Stimulated activated CD8-positive, alpha-beta memory T cell treated with anti-CD3 and anti-CD28 coated beads, Interleukin-7, amount 100 ng/mL, for 24 hours (primary cell): Measurements from ENCODE around the gene ARL6IP5.

Source experiments
- DNase-seq: peaks from one replicate; pipeline ENCODE4 v3.0.0-alpha.2; 2020; ENCODE audit warnings: low read depth

ARL6IP5 gene

DNA sequence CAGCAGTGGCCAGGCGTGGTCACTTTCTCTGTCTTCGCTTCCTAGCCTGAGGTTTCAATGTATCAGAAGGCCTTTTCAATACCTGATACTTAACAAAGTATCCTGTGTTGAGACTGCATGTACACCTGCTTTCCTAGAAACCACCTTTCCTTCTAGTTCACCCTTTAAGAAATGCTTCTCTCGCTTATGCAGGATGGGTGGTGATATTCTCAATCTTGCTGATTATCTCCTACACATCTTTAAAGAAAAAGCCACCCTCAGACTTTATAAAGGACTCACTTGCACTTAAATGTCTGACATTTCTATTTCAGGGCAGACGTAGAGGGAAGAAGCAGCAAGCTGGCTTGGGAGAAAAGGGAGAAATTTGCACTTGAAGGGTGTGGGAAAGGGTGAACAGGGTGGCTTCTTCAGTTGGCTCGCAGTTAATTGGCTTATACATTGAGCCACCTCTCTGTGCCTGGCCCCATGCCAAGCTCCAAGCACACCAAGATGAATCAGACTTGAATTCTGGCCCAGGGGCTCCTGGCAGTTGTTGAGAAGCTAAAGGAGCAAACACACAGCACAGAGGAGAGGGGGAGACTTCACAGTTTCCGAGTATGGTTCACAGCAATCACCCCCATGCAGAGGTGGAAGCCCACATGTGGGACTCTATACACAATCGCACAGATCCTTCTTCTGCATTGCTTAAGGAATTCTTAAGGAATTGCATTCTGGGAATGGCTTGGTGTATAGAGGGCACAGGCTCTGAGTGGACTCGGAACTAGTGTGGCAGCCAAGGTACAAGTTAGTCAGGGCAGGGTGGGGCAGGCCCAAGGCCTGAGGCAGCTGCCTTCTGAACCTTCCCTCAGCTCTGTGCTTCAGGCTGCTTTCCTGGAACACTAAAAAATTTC is 1.3 kb downstream of the ARL6IP5 start:
- DNase-seq = peak; percentile 64

DNA sequence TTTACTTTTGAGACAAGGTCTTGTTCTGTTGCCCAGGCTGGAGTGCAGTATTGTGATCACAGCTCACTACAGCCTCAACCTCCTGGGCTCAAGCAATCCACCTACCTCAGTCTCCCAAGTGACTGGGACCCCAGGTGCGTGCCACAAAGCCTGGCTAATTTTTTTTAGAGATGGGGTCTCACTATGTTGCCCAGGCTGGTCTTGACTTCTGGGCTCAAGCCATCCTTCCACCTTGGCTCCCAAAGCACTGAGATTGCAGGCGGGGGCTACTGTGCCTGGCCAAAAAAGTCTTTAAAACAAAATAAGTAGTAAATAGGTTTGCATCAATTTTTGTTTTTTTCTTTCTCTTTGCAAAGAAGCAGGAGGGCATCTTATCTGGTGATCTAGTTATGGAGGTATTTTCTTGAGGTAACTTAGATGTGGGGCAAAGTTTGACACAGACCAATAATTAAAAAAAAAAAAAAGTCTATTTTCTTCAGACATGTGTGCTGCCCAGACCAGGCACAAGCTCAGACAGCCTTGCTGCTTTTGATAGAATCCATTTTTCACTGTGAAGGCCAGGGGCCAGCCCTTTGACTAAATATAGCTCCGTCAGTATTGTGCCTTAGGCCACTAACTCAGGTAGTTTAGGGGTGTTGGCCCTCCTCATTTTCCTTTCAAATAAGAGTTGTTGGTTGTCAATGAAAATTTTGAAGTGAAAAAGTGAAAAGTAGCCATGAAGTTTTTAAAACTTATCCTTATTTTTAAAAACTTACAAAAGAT is 2.5 kb downstream of the ARL6IP5 start:
- DNase-seq = no peak

DNA sequence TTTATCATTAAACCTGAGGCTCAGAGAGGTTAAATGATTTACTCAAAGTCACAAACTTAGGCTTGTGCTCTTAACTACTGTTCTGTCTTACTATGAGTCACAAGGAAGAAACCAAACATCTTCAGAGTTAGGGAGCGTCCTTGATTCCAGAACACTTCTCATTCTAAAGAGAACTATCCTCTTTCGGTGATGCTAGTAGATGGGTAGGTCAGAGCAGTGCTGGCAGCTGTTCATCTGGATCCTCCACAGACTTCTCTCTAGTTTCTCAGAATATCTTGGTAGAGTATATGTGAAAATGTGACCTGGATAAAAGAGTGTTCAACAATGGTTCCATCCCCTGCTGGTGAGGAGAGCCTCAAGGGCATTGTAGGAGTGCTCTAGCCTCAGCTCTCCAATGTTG is 3.3 kb downstream of the ARL6IP5 start:
- DNase-seq = no peak

DNA sequence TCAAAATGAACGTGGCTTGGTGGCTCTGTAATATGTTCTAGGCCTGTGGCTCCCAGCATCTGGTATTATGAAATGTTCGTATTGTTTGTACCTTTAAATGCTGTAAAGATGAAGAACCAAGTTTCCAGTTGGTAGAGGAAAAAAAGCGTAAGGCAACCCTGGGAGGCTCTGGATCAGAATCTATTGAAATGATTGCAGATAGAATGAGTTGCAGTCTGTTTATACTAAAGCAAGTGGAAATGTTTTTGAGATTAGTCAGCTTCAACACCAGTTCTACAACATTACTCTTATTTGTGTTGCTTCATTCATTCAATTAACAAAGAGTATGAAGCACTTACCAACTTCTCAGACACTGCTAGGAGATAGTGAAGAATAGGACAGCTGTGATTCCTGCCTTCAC is 5.3 kb downstream of the ARL6IP5 start:
- DNase-seq = no peak

DNA sequence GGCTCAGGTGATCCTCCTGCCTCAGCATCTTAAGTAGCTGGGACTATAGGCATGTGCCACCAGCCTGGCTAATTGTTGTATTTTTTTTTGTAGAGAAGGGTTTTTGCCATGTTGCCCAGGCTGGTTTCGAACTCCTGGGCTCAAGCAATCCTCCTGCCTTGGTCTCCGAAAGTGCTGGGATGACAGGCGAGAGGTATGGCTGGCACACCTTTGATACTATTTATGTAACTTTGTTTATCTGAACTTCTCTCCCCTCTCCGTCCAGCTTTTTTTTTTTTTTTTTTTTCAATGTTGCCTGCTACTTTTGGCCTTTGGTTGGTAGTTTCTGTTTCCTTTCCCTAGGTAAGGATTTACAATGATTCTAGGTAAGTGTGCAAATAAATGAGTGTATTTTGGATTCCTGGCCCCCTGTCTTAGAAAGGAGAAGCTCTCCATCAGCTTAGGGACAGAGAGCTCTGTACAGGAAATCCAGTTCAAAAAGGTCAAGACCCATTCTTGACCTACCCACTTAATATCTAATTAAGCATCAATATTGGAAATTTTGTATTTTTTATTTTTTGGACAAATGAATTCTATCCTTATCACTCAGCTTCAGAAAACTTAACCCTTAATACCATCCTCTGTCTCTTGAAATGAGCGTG is 6.8 kb downstream of the ARL6IP5 start:
- no peak for DNase-seq

DNA sequence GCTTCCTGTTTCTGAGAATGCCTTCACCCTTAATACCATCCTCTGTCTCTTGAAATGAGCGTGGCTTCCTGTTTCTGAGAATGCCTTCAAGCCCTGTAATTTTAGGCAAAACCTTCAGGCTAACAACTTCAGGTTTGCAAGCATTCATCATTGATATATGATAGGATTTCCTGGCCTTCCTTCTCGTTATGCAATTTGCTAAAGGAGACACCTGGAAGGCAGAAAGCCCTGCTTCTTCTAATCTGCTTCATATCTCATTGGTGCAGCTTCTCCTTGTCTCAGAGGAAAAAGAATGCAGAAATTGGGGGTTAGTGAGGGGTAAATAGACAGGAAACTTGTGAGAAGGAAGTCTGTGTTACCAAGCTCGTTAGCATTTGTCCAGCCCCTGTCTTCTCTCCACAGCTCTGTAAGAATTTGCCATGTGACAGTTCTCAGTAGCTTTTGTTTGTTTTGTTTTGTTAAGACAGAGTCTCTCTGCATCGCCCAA is 7.3 kb downstream of the ARL6IP5 start:
- no peak for DNase-seq

DNA sequence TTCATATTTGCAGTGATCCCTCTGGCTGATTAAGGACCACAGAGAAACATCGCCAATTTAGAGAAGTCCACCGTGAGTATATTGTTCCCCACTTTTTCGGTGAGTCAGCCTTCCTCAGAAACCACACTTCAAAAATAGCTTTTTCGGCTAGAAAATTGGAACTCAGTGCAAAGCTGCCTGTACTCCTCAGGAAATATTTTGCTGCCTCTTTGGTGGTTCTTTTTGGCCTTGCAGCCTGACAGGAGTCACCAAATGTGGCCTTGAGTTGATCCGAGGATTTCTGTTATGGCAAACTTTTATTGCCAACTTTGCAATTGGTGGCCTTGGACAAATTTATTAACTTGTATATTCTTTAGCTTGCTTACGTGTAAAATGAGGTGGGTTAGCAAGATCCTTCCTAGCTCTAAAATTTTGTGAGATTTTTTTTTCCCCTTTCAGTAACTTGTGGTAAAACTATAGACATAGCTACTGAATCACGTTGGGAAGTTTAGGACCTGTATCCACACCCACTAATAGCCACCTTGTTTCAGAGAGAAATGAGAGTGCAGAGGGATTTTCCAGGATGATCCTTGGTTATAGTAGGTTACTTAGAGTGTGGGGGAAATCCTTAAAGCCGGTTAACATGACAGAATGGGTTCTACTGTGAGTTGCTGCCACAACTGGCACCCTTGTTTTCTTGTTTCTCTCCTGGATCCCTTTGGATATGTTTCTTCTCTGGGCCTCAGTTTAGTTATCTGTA is 9.9 kb downstream of the ARL6IP5 start:
- DNase-seq = no peak

DNA sequence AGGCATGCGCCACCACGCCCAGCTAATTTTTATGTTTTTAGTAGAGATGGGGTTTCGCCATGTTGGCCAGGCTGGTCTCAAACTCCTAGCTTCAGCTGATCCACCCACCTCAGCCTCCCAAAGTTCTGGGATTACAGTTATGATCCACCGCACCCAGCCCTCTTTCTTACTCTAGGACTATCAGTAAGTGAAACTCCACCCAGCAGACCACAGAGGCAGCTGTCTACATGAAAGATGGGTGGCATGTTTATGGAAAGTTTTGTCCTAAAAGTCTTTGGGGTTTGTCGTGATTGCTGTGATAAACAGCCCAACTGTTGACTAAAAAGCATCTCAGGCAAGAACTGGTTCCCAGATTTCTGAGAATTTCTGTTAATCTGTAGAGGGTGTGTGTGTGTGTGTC is 10.9 kb downstream of the ARL6IP5 start:
- DNase-seq = no peak

DNA sequence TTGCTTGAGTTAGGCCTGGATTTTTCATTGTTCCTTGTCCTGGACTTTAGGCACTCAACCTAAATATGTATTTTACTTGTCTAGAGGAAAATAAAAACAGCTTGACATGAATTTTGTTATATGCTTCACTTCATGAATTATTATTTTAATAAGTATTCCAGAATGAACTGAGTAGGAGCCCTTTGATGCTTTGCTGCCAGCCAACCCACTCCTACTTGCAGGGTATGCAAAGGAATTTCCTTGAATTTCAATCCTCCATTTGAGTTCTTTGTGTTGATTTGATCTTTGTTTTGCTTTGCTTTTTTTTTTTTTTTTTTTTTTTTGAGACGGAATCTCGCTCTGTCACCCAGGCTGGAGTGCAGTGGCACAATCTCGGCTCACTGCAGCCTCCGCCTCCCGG is 11.6 kb downstream of the ARL6IP5 start:
- no peak for DNase-seq

DNA sequence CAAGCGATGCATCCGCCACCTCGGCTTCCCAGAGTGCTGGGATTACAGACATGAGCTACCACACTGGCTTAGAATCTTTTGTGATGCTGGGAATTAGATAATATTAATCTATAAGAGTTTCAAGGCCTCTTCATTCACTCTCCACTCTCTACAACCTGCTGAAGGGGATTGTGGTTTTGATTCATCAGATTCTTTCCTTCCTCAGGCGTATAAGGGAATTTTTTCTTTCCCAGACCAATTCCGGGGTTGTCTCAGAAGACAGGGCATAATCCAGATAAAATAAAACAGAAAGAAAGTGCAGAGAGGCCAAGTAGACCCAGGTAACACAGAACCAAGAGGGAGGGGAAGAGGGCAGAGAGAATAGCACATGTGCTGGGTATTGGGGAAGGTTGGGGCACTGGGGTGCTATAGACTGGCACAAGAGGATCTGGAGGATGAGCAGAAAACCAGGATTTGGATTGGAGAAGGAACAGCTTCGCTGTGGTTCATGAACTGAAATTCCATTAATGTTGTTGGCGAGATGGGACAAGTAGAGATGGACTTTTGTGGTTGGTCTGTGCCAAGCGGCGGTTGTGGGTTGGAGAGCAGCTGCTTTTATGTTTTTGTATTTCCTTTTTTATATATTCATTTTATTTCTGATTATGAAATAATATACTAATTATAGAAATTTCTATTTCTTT is 12.8 kb downstream of the ARL6IP5 start:
- no peak for DNase-seq

DNA sequence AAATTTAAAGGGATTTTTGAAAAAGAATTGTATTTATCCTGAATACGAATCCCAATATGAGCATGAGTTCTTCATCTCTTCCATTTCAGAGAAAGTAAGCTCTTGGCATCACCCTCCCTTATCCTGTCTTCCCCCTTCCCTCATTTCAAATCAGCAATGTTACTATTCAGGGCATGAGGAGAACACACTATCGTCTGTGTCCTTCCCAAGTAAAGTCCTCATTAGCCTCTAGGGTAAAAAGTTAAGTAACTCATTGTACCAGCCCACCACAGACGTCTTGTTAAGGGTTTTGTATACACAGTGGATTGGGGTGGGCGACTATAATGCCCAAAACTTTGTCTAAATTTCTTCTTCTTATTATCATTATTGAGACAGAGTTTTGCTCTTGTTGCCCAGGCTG is 14.8 kb downstream of the ARL6IP5 start:
- DNase-seq = no peak

DNA sequence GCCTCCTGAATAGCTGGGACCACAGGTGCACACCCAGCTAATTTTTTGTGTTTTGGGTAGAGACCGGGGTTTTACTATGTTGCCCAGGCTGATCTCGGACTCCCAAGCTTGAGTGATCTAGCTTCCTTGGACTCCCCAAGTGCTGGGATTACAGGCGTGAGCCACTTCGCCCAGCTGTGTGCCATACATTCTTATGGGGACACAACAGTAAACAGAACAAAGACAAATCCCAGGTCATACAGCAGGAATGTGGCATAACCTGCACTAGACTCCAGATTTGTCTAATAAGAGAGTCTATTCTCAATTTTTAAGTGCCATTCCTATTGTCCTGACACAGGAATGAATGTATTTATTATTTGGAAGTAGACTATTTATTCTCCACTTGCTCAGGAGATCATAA is 17.6 kb downstream of the ARL6IP5 start:
- DNase-seq = no peak

DNA sequence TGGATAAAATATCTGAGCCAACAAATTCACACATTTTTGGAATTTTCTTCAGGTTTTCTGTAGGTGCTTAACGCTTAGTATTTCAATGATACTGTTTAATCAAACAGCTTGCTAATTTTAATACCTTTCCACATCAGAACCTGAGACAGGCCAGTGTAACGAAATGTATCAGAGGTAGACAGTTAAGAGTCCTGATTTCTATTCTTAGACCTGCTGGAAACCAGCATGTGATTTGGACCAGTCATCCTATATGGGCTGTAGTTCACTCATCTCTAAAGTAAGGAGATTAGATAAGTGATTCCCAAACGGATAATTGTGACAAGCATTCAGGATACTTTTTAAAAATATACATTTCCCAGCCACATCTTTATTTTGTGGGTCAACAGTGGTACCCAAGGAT is 18.4 kb downstream of the ARL6IP5 start:
- DNase-seq = no peak

DNA sequence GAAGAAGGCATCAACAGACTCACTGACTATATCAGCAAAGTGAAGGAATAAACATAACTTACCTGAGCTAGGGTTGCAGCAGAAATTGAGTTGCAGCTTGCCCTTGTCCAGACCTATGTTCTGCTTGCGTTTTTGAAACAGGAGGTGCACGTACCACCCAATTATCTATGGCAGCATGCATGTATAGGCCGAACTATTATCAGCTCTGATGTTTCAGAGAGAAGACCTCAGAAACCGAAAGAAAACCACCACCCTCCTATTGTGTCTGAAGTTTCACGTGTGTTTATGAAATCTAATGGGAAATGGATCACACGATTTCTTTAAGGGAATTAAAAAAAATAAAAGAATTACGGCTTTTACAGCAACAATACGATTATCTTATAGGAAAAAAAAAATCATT is 19.8 kb downstream of the ARL6IP5 start:
- no peak for DNase-seq

DNA sequence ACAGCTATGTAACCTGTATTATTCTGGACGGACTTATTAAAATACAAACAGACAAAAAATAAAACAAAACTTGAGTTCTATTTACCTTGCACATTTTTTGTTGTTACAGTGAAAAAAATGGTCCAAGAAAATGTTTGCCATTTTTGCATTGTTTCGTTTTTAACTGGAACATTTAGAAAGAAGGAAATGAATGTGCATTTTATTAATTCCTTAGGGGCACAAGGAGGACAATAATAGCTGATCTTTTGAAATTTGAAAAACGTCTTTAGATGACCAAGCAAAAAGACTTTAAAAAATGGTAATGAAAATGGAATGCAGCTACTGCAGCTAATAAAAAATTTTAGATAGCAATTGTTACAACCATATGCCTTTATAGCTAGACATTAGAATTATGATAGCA is 20.6 kb downstream of the ARL6IP5 start:
- no peak for DNase-seq

DNA sequence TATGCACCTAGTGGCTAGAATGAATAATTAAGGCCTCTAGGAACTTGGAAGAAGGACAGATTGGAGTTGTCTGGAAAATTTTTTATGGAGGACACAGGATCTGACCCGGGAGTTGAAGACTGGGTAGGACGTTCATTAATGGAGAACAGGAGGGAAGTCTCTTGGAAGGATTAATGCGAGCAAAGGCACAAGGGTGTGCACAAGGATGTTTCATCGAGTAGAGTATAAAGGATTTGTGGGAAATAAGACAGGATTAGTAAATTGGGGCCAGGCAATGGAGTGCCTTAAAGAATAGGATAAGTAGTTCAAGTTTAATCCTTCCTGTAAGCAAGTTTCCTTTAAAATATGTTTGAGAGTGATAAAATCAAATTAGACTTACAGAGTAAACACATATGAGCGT is 23.1 kb downstream of the ARL6IP5 start:
- DNase-seq = no peak

DNA sequence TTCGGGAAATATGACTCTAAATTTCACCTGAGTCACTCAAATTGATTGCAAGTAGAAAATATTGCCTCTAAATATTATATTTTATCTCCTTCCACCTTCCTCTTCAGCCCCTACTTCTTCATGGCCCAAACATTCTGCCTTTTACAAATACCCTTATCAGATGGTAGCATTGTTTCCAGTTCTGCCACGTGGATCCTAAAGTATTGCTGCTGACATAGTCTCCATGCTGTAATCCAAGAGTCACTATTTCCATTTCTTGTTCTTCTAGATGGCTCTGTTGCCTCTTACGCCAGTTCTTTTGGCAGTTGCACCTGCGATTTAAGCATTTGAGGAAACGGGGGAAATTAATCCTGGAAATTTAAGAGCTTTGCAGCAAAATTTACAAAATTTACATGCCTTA is 24.1 kb downstream of the ARL6IP5 start:
- DNase-seq = no peak

DNA sequence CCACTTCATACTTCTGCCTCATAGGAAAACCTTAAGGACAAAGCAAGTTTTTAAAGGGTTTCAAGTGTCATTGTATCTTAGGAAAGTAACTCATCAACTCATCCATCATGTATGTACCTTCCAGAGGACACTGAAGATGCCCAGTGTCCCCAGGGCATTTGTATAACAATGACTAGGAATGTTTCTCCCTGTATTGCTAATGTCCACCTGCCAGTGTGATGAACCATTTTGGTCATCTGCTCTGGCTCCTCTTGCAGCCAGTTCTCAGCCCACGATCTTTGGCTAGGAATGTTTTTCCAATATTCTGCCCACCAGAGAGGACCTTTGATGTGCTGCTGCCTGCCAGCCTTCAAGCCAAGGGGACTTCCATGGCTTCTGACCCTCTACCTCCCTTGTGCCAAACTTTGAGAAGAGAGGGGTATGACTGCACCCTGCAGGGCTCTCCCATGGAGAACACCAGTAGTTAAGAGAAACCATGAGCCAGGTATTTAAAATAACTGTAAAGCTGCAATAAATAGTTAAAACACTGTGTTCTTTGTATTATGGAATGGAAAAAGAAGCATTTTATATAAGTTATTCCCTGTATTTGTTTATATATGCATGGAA is 26.3 kb downstream of the ARL6IP5 start:
- no peak for DNase-seq

DNA sequence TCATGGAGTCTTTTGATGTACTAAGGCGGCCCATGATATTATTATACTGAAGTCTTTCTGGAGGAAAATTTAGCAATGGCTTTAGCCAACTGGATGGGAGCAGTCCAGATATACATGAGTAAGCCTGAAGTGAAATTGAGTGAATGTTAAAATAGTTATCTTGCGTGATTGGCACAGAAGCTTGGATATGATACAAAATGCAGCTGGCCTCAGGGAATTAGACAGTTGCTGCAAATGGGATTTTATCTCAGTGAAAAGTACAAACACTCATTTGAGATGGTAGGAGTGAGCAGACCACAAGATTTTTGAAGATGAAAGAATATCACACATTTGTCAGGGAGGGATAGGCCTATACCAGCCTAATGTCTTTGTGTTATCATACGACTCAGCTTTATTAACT is 28.8 kb downstream of the ARL6IP5 start:
- DNase-seq = no peak

DNA sequence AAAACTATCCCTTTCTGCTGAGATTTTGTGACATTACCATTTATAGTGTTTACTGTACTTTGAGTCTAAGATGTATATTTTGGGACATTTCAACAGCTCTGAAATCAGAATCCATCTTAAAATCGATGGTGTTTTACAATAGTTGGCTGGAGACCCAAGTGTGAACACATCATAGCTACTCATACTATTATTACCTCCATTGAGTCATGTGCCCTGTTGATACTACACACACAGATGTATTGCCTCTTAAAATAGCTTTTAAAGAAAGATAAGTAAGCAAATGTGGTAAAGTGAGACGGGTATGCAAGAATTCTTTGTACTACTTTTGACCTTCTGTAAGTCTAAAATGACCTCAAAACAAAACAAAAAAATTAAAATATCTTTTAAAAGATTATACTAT is 31.0 kb downstream of the ARL6IP5 start:
- DNase-seq = no peak

DNA sequence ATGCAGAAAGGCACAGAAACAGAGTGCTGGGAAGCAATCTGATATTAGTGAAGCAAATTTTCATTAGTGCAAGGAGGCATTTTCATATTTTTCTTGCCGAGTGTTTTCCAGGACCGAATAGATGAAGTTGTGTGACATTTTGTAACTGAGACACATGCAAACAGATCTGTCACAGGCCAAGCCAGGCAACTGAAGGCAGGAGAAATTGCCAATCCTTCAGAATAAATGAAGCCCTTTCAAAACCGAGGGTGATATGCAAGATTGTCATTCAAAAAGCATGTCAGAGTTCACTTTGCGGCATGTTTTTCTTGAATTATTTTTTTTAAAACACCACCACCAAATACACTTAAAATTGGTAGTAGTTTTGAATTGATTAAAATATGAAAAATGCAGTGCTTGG is 31.4 kb downstream of the ARL6IP5 start:
- DNase-seq = no peak
